LNCaP clone FGC (cell line): ENCODE data around the gene LPCAT1.

Source experiments
- DNase-seq: peaks from one replicate; pipeline ENCODE4 v3.0.0-alpha.2; 2011; ENCODE audit warnings: low read depth
- H3K4me3 ChIP-seq: 2 replicates; pipeline ENCODE4 v1.5.1; 2011; ENCODE audit warnings: mild to moderate bottlenecking, low read depth, low read length, control low read depth
- CTCF ChIP-seq: IDR thresholded peaks from 2 replicates; pipeline ENCODE4 v1.5.1; 2012; ENCODE audit warnings: mild to moderate bottlenecking; ENCODE audit not compliant: control insufficient read depth, insufficient read depth; ENCODE audit errors: extremely low read depth

Gene LPCAT1

DNA sequence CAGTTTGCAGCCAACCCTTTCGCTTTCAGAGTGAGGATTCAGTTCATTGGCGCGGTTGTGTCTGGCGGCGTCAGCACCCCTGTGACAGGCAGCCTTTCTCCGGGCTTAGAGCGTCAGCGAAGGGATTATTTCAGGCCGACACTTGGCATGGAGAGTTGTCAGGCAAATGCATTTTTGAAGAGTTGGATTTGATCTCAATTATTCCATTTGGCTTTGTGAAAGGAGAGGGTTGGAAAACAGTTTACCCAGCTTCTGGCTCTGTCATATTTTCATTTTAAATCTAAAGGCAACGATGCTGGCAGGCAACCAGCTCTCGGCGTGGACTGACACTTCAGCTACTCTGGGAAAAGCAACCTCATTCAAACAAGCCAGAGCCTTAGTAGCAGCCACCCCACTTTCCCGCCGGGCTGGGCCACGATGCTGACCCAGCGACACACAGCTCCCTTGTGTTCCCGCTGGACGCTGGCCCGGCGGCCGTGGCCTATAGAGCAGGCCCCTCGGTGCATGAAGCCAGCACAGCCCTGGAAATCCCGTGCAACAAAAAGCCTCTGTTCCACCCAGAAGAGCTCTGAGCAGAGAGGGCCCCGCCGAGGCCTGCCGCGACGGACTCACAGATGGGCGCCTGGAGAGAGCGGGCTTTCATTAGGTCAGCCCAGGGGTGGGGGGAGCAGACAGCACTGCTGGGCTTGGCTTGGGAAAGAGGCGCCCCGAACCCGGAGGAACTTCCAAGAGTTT lies 28.9 kb upstream of the LPCAT1 start:
- DNase-seq: no peak
- TF ChIP-seq CTCF: no peak
- H3K4me3 ChIP-seq: no peak overlapping the region

- no peak for DNase-seq
- no peak overlapping the region for H3K4me3 ChIP-seq
- no peak for TF ChIP-seq CTCF
These were observed 27.9 kb upstream of the LPCAT1 start for GRCh38 chr5:1551426-1552301.

GRCh38 chr5:1550287-1551076 lies 26.7 kb upstream of the LPCAT1 start:
- no peak overlapping the region for H3K4me3 ChIP-seq
- no peak for DNase-seq
- no peak for TF ChIP-seq CTCF

DNA sequence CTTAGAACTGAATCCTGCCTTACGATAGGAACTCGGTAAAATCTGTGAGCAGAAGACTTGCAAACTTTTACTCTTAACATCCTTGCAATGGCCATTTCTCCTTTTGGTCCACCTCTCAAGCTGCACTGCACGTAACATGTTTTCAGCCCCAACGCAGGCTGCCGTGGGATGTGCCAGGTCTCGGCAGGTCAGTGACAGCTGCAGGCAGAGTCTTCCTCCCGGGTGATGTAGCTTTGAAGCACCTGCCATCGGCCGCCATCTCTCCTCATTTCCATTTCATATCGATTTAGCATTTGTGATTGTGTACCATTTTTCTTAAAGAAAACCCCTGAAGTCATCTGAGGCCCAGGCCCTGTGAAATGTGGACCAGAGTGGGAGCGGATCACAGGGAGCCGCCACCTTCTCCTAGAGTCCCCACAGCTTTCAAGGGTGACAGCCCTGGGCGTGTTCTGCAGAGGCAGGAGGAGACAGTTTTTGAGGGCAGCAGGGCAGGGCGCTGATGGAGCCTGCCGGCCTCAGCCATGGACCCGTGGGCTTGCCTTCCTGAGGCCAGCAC lies 25.8 kb upstream of the LPCAT1 start:
- no peak for TF ChIP-seq CTCF
- no peak for DNase-seq
- no peak overlapping the region for H3K4me3 ChIP-seq

DNA sequence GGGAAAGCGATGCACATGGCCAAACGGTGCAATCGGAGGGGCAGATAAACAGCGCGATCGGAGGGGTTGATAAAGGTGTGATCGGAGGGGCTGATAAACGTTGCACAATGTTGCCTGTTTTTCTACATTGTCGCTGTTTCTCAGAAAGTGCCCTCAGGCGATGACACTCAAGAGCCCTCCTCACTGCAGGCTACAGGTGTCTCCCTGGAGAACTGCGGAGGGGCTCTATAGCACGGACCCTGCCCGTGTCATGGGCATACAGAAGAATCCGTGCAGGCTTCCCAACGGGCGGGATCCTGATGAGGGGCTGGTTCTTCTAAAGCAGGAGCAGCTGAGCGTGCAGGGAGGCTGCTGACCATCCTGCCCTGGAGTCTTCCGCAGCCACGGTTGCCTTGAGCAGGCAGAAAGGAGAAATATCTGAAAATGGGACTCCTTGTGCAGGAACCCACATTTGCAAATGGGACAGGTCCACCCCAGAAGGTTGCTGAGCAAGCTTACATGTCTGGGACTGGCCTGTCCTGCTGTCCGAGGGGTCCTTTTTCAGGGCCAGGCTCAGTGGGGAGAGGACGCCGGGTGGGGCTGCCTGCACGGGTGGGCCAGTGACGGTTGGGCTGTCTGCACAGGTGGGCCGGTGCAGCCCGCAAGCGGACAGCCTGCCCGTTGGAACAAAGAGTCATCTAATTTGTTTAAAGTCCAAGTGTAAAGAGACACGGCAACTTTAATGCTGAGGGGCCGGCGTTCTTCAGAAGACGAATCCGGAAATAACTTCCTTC lies 25.1 kb upstream of the LPCAT1 start:
- H3K4me3 ChIP-seq: no peak overlapping the region
- TF ChIP-seq CTCF: no peak
- no peak for DNase-seq

GRCh38 chr5:1547655-1548054 lies 23.9 kb upstream of the LPCAT1 start:
- no peak overlapping the region for H3K4me3 ChIP-seq
- DNase-seq: no peak
- no peak for TF ChIP-seq CTCF
